GM13976 (cell line): ENCODE measurements around the gene MYO5B.

Experiments
- DNase-seq: peaks from one replicate; pipeline ENCODE4 v3.0.0; 2012; ENCODE audit warnings: low spot score
- in situ Hi-C: fragments of 300-500 bp; cut with MboI; formaldehyde crosslinking; loops from one replicate; pipeline ENCODE4 v1.12.0; 2022; ENCODE audit warnings: low sequenced_read_pairs, mixed read lengths, inconsistent platforms; ENCODE audit not compliant: unreplicated experiment
- TF ChIP-seq, protein P1 (sequence below): IDR thresholded peaks from 2 replicates; pipeline ENCODE4 v1.5.1; 2012; ENCODE audit warnings: borderline replicate concordance, mild to moderate bottlenecking; ENCODE audit not compliant: insufficient read depth; ENCODE audit errors: extremely low read depth, missing control alignments, control extremely low read depth

The MYO5B gene

DNA sequence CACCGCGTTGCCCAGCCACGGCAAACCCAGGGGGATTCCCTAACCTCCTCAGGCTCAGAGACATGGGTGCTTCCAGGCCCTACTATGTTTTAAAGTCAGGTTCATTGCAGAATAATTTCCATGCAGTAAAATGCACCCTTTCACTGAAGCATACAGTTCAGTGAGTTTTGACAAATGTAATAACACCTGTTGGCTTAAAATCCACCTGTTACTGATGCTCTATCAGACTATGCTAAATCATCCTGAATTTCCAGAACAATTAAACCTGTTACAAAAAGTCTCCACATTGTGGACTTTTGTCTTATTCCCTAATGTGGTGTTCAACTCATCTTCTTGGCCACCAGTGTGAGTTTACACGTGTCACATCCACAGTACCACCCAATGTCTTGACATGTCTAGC, 234.6 kb downstream of the MYO5B start:
- in situ Hi-C loops, result no loop called here
- DNase-seq, result no peak
- TF ChIP-seq, protein P1, sequence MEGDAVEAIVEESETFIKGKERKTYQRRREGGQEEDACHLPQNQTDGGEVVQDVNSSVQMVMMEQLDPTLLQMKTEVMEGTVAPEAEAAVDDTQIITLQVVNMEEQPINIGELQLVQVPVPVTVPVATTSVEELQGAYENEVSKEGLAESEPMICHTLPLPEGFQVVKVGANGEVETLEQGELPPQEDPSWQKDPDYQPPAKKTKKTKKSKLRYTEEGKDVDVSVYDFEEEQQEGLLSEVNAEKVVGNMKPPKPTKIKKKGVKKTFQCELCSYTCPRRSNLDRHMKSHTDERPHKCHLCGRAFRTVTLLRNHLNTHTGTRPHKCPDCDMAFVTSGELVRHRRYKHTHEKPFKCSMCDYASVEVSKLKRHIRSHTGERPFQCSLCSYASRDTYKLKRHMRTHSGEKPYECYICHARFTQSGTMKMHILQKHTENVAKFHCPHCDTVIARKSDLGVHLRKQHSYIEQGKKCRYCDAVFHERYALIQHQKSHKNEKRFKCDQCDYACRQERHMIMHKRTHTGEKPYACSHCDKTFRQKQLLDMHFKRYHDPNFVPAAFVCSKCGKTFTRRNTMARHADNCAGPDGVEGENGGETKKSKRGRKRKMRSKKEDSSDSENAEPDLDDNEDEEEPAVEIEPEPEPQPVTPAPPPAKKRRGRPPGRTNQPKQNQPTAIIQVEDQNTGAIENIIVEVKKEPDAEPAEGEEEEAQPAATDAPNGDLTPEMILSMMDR, result no peak

DNA sequence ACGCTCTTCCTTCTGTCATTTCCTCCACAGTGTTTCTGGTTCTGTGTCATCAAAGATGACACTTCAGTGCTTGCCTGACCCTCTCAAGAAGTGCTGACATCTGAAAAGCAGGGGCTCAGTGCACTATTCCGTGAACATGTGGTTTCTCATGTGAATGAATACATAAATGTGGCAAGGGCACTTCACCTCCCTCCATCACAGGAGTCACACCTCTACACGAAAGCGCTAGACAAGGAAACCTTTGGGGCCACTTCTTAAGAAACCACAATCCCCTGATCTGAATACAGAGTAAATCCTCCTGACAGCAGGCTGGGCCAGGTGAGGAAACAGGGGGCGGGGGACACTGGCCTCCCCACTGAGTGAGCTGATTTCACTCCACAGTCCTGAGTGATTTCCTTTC, 235.8 kb downstream of the MYO5B start:
- no peak for DNase-seq
- in situ Hi-C loops, result no loop called here
- TF ChIP-seq, protein P1, result no peak

DNA sequence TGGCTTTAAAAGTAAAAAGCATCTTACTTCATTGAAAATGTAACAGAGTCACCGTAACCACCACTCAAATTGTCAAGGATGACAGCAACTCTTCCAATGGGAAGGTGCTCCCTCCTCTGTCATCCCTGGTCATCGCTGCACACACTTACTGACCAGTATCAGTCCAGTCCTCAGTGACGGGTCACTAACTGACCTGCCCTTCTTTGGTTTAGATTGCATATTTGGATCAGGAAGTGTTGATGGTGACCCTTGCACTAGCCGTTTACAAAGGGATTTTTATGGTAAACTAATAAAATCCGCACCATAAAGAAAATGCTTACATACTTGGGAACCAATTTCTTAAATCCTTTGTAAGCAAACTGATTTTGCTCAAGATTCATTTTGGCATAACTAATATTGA, 239.7 kb downstream of the MYO5B start:
- DNase-seq, result no peak
- in situ Hi-C loops, result no loop called here
- TF ChIP-seq, protein P1, result no peak

DNA sequence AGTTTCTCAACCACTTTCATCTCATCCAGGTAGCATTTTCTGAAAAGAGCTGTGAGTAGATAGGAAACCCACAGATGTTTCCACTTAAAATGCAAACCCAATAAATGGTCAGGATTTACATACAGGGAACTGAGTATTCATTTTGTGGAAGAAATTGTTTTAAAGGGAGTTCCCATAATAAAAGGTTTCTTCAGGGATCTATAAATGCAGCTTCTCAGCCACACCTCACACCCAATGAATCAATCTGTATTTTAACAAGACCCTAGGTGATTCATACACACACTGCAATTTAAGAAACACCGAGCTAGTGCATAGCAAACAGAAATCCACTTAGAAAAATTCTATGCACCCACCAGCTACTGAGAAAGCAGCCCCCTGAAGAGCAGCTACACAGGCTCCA, 241.6 kb downstream of the MYO5B start:
- DNase-seq, result no peak
- in situ Hi-C loops, result no loop called here
- TF ChIP-seq, protein P1, result no peak

DNA sequence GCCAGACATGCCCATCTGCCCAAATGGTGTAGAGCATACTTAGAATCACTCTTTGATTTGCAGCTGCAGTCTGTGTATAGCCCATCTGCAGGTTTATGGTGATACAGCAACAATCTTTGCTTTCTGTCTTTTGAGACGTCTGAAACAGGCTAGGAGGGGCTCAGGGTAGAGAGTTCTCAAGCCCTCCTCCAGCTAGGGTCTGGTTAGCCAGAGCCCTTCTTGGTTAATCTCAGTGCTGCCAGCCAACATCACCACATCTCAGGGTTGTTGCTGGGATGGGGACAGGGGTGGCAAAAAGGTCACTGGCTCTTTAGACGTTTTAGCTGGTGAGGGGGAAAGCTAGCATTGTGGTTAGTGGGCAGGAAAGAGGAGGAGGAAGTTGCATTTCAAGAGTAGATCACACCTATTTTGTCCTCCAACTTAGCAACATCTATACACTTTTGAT, 245.0 kb downstream of the MYO5B start:
- in situ Hi-C loops, result no loop called here
- TF ChIP-seq, protein P1, result no peak

DNA sequence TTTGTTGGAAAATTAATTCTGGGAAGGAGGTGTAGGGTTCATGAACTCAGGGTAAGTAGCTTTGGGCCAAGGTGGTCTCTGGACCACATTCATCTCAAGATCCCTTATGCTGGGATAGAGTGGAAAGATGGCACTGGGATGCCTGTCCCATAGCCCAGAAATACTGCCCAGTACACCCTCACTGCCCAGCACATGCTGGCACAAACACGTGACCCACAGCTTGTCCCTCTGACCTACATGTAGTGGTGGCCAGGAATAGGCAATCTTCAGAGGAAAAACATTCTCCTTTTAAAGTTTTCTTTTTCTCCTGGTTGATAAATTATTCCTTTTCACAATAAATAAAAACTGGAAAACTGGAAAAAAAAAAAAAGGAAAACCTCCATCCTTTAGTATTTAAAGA, 246.0 kb downstream of the MYO5B start:
- DNase-seq, result no peak
- TF ChIP-seq, protein P1, result no peak
- in situ Hi-C loops, result no loop called here

More for the DNA sequence above, 245.0 kb downstream of the MYO5B start:
- no peak for DNase-seq

DNA sequence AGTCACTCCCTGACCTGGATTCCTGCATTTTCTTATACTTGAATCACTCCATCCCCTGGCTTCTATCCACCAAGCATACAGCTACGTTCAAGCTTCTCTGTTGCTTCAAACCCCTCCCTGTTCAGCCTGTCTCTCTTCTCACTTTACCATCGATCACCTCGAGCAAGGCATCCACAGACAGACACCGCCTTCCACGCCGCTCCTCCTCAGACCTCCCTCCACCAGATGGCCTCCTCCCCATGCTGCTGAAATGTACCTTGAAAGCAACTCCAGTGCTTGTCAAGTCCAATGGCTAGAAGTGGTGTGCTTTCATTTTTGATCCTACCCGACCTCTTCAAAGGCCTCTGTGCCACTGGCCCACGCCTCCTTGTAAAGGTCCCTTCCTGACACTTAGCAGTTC, 250.3 kb downstream of the MYO5B start:
- TF ChIP-seq, protein P1, result no peak
- in situ Hi-C loops, result no loop called here
- no peak for DNase-seq
